Measurements from ENCODE around the gene OSER1.

The OSER1 gene

DNA sequence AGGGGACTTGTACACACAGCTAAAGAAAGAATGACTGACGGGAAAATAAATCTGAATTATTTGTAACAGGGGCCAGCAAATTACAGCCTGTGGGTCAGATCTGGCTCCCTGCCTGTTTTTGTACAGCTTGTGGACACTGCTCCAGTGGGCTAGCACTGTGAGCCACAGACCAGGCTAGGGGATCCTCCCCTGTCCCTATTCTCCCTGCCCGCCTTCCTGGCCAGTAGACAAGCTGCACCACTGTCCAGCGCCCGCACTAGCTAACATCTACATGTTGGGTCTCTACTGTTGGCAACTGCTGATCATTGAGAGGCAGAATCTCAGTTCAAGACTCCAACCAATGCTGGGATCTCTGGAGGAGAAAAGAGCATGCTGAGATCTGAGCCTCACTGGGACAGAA is 10.7 kb downstream of the OSER1 start:
- TF ChIP-seq GATA2 (IDR thresholded peaks at IDR 0.05; ENCODE audit: low read depth, low read length) (no peak), GATA3 (IDR thresholded peaks at IDR 0.05; ENCODE audit: low read depth, low read length) (no peak)

DNA sequence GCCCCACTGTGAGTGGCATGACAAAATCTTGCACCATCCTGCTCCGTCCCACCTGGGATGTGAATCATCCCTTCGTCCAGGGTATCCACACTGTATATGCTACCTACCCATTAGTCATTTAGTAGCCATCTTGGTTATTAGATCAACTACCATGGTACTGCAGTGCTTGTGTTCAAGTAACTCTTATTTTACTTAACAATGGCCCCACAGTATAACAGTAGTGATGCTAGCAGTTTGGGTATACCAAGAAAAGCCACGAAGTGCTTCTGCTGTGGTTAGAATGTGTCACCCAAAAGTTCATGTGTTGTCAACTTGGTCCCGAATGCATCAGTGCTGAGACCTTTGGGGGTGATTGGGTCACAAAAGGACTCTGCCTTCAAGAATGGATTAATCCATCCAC is 11.7 kb downstream of the OSER1 start:
- TF ChIP-seq GATA3 (IDR thresholded peaks at IDR 0.05; ENCODE audit: low read depth, low read length) (no peak), GATA2 (IDR thresholded peaks at IDR 0.05; ENCODE audit: low read depth, low read length) (no peak)

DNA sequence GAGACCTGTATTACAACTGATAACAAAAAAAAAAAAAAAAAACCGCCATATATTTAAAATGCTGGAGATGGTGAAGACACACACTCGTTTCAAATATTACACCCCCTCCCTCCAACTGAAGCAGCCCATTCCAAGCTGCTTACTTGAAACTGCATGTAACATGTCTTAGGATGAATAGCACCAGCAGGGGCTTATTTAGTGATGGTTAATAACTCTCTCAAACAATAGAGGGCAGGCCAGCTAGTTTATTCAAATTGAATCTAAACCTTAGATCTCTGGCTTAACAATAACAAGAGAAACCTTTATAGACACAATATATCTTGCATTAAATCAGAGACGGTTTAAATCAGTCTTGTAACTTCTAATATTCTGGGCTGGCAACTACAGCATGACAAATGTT is 14.3 kb downstream of the OSER1 start:
- no peak for TF ChIP-seq GATA3 (IDR thresholded peaks at IDR 0.05; ENCODE audit: low read depth, low read length)
- no peak for TF ChIP-seq GATA2 (IDR thresholded peaks at IDR 0.05; ENCODE audit: low read depth, low read length)

DNA sequence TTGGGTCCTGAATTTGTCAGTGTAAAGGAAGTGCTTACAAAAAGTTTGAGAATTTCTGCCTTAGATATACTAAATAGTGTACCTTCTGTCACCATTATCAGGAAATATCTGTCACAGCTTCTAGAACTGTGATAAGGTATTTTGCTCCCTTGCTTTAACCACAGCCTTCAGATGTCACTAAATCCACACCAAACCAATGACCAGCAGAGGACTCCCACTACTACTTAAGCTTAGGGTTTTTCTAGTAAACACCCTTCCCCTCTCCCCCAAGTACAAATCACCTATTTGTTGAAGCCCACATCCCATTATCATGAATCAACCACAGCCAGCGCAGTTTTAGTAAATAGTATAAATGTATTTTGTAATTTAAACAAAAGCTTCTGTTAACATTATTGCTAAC is 15.0 kb downstream of the OSER1 start:
- no peak for TF ChIP-seq GATA3 (IDR thresholded peaks at IDR 0.05; ENCODE audit: low read depth, low read length)
- TF ChIP-seq GATA2 (IDR thresholded peaks at IDR 0.05; ENCODE audit: low read depth, low read length), result no peak

DNA sequence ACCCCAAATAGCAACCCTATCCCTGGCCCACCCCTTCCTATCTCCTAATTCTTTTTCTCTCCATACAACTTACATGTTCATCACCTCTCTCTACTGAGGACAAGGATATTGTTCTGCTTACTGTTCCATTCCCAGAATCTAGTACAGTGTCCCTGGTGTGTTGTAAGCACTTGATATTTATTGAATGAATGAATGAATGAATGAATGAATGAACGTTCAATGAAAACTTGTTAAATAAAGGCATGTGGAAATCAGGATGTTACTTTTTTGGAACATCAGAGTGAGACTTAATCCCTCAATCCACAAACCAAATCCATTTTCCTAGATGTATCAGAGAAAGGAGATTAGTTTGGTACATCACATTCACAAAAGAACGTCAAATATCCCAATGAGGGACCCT is 16.8 kb downstream of the OSER1 start:
- TF ChIP-seq GATA3 (IDR thresholded peaks at IDR 0.05; ENCODE audit: low read depth, low read length) (no peak), GATA2 (IDR thresholded peaks at IDR 0.05; ENCODE audit: low read depth, low read length) (no peak)

DNA sequence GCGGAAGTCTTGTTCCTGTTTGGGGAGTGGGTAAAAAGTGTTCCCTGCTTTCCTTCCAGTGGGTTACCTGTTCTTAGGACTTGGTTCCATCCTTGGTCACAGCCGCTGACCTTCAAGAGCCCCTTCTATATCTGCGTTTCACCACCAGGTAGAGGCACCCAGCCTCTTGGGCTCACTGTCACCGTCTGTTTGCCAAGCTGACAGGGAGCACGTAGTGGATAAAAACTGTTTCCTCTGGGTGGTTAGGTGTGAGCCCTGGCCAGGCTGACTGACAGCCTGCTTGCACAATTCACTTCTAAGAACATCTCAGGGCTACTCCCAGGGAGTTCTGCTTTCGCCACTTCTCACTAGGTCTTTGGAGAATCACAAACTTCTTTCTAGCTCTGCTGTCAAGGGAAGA is 21.8 kb downstream of the OSER1 start:
- no peak for TF ChIP-seq GATA2 (IDR thresholded peaks at IDR 0.05; ENCODE audit: low read depth, low read length)
- no peak for TF ChIP-seq GATA3 (IDR thresholded peaks at IDR 0.05; ENCODE audit: low read depth, low read length)

DNA sequence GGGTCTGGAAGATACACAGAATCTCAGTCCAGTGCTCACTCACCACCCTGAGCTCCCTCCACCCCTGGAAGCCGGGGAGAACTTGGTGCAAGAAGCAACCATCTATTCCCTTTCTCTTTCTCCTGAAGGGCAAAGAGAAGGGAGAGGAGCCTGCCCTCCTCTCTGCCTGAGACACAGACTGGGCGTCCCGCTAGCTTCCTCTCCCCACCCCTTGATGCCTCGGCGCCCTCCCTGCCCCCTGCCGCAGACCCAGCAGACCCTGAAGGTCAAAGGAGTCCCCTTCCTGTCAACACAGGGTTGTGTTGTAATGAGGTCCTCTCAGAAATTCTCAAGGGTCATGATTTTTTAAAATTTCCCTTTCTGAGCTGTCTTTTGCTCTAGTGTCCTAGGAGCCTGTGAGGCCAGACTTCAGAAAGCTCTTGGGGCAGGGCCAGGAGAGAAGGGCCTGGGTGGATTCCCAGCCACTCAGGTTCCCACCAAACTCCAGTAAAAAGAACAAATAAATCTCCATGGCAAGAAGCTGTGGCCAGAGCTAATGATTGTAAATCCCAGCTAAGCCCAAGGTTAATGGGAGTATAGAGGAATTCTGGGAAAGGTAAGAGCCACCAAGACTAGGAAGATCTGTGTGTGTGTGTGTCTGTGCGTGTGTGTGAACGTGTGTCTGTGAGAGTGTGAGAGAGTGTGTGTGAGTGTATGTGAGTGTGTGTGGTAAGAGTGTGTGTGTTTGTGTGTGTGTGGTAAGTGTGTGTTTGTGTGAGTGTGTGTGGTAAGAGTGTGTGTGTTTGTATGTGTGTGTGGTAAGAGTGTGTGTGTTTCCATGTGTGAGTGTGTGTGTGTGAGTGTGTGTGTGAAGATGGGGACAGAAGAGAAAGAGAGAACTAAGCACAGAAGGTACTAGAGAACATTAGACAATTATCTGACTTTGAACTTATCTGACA is 22.5 kb downstream of the OSER1 start:
- TF ChIP-seq GATA3 (IDR thresholded peaks at IDR 0.05; ENCODE audit: low read depth, low read length) (no peak), GATA2 (IDR thresholded peaks at IDR 0.05; ENCODE audit: low read depth, low read length) (no peak)

DNA sequence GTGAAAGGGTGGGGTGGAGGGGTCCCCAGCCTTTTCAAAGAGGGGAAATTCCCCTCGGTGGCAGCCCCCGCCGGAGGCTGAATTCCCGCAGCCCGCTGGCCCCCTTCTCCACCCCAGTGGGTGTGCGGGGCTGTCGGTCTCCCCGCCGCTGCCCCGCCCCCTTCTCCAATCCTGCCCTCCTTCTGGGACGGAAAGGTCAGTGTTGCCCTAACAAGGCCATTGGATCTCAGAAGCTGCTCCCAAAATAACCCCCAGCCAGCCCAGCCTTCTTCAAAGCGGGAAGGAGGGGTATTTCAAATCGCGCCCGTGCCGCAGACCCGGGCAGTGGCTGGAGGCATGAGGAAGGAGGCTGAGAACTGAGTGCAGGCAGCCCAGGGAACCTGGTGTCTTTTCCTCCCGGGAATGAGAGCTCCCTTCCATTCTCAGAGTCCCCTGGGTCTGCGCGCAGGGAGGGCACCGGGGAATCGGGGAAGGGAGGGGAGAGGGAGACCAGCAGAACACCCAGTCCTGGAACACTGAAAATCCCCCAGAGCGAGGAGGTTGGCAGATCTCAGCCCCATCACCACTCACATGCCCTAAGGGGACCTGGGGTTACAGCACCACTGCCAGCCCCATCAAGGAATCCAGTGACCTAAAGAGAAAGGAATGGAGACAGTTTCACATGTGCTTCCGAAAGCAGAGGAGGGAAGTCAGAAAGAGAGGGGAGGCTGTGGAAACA is 23.4 kb downstream of the OSER1 start, which contains the start of gene JPH2:
TSS of gene JPH2 (minus strand) at position 135 of the 718 bp plus-strand sequence. CDS start 483 bp downstream, outside the sequence.
- TF ChIP-seq GATA3 (IDR thresholded peaks at IDR 0.05; ENCODE audit: low read depth, low read length), result no peak
- no peak for TF ChIP-seq GATA2 (IDR thresholded peaks at IDR 0.05; ENCODE audit: low read depth, low read length)

DNA sequence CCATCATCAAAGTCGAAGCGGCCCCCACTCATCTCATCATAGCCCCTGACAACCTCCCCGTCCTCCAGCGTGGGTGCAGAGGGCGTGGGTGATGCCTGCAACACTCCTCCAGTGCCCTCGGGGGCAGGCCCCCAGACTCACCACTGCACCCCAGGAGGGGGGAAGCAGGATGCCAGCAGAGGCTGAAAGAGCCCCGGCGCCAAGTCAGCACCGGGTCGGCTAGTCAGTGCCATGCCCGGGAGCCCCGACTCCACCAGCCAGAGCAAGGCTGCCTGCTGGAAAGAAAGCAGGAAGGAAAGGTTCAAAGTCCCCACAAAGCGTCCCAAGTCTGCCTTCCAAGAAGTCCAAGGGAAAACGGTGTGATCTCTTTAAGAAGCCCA is 23.9 kb downstream of the OSER1 start:
- no peak for TF ChIP-seq GATA2 (IDR thresholded peaks at IDR 0.05; ENCODE audit: low read depth, low read length)
- no peak for TF ChIP-seq GATA3 (IDR thresholded peaks at IDR 0.05; ENCODE audit: low read depth, low read length)

DNA sequence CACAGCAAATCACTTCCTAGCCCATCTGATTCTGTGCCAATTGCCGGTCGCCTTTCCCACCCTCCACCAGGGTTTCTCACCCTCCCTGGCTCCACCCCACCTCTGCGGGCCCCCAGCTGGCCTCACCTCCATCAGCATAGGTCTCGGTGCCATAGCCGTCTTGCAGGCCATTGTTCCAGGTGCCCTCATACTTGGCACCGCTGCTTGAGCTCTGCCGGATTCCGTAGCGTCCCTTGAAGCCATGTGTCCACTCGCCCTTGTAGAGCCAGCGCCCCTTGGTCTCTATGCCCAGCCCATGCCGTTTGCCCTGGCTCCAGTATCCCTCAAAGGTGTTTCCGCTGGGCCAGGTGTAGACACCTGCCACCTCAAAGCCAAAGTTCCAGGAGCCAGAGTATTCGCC is 24.4 kb downstream of the OSER1 start:
- TF ChIP-seq GATA2 (IDR thresholded peaks at IDR 0.05; ENCODE audit: low read depth, low read length) (no peak), GATA3 (IDR thresholded peaks at IDR 0.05; ENCODE audit: low read depth, low read length) (no peak)

DNA sequence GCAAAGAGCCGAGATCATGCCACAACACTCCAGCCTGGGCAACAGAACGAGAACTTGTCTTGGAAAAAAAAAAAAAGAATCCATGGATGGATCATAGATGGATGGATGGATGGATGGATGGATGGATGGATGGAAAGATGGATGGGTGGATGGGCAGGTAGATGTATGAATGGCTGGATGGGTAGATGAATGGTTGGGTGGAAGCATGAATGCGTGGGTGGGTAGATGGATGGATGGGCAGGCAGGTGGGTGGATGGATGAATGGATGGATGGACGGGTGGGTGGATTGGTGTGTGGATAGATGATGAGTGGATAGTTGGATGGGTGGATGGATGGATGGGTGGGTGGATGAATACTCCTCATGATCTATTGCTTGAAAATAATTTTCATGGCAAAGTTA is 25.0 kb downstream of the OSER1 start:
- no peak for TF ChIP-seq GATA2 (IDR thresholded peaks at IDR 0.05; ENCODE audit: low read depth, low read length)
- no peak for TF ChIP-seq GATA3 (IDR thresholded peaks at IDR 0.05; ENCODE audit: low read depth, low read length)

DNA sequence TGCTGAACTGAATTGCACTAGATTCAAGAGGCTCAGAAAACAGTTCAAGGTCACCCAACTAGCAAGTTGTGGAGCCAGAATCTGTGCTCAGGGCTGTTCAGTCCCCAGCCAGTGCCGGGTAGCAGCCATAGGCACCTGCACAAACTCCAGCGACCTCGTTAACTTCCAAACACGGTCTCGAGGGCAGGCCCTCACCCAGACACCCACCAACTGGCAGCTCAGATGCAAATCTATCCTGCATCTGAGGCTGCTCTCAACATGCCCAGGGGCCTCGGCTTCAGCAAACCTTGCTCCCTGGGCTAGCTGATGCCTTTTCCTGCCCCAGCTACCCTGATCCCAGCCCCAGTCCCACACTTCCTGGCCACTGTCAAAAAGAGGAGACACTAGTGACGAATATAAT is 27.3 kb downstream of the OSER1 start:
- TF ChIP-seq GATA3 (IDR thresholded peaks at IDR 0.05; ENCODE audit: low read depth, low read length) (no peak), GATA2 (IDR thresholded peaks at IDR 0.05; ENCODE audit: low read depth, low read length) (no peak)

DNA sequence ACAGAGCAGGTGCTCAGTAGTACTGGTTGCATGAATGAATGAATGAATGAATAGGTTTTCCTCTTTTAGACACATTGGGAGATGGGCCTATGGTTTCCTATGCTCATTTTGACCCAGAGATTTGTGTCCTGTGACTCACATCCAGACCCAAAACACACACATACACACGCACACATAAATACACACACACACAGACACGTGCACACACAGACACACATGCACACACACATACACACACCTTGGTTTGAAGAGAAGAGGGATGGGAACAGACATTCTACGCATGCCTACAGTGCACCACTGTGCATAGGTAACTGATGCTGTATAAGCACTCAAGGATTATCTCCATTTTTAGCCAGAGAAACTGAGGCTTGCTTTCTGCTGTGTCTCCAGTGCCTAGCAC is 27.7 kb downstream of the OSER1 start:
- no peak for TF ChIP-seq GATA3 (IDR thresholded peaks at IDR 0.05; ENCODE audit: low read depth, low read length)
- no peak for TF ChIP-seq GATA2 (IDR thresholded peaks at IDR 0.05; ENCODE audit: low read depth, low read length)

DNA sequence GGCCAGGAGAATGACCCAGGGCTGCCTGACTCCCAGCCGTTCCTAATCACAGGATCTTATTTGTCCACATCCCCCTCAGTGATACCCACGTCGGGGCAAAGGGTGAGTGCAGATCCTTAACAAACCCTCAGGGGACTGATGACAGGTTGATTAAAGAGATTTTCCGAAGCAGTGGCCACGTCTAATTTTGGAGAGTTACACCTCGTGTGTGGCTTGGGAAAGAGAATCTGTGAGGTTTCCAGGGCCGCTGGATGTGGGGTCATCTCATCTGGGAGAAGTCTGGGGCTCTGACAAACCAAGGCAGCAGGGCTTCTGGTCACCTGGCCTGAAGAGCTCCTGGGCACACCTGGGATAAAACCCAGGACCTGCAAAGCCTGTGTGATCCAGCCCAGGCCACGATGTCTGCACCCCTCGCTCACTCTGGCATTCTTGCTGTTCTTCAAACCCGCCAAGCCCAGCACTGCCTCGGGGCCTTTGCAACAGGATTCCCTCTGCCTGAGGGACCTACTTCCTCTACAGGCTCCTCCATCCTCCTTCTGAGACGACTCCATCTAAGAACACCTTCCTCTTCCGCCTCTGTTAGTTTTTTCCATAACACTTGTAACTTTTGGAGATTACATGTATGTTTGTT is 28.3 kb downstream of the OSER1 start:
- TF ChIP-seq GATA2 (IDR thresholded peaks at IDR 0.05; ENCODE audit: low read depth, low read length) (no peak), GATA3 (IDR thresholded peaks at IDR 0.05; ENCODE audit: low read depth, low read length) (no peak)

Data from SH-SY5Y (cell line).